Hematopoietic multipotent progenitor cell treated with erythropoietin and hydrocortisone succinate and interleukin-3 and kit ligand, for 8 days (in vitro differentiated cells): ENCODE data around the gene OR5A2.
"Not testable (repeated sequence)": the region's sequence is repeated elsewhere in the genome, so short reads cannot be mapped to it uniquely, and the experiment has no call there.

Experiments used
- DNase-seq: peaks from one replicate; pipeline ENCODE4 v3.0.0-alpha.2; 2015

OR5A2 gene, protein sequence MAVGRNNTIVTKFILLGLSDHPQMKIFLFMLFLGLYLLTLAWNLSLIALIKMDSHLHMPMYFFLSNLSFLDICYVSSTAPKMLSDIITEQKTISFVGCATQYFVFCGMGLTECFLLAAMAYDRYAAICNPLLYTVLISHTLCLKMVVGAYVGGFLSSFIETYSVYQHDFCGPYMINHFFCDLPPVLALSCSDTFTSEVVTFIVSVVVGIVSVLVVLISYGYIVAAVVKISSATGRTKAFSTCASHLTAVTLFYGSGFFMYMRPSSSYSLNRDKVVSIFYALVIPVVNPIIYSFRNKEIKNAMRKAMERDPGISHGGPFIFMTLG

GRCh38 chr11:59426361-59427067 is at the start of gene OR5A2:
Gene OR5A2 (minus strand): TSS chr11:59426413. CDS start chr11:59422953, 3,460 bp downstream.
- no peak for DNase-seq

- DNase-seq: no peak
Measured at GRCh38 chr11:59475176-59475575, 49.0 kb upstream of the OR5A2 start.

DNA sequence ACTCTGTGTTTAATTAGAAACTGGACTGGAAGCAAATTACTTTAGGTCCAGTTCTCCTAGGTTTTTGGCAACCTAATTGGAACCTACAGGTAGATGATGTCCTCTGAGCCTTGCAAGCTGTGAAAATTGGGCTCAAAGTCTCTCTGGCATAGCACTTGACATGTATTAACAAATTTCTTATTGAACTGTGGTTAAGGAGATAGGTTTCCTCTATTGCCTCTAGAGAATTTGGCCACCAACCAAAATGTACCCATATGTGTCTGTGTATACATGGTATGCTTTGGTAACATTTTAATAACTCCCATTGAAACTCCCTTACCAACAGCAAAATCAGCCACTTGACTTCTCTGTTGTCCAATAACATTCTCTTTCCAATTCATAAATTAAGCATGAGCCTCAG is 46.8 kb upstream of the OR5A2 start, which contains the start of gene OR4D10:
Gene OR4D10 (plus strand): TSS at position 301 of the 400 bp plus-strand sequence. CDS start 4,115 bp downstream, outside the sequence.
- no peak for DNase-seq

DNA sequence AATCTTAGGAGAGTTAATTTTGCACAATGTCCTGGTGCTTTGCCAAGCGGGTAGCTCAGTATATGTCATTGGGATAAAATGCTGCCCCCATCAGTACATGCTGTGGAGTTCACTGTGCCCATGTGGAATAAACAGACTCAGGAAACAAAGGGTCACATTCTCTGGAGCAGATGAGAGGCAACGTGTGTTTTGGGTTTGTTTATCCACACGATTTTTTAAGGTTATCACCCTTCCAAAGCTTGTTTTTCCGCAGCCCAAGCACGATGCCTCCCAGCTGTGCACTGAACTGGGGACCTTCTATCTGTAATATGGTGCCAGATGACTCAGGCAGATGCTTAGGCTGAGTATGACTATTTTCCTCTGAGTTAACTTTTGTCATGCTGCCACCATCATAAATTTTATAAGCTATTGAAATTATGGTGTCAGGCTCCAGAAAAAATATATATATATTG is 37.0 kb upstream of the OR5A2 start:
- no peak for DNase-seq

GRCh38 chr11:59459916-59460315 is 33.7 kb upstream of the OR5A2 start:
- DNase-seq: no peak

DNA sequence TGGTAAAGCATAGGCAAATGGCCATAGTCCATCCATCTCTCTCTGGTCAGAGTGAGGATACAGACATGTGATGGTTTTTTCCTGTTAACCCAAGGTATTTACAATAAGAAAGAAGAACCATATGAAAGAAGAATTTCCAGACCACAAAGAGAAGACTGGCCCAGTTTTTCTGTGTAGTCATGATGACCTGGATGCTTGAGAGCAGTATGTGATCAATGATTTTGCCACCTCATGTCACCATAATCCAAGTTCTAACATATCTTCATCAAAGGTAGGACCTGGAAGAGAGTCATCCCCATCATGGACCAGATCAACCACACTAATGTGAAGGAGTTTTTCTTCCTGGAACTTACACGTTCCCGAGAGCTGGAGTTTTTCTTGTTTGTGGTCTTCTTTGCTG is 30.4 kb upstream of the OR5A2 start, which contains the start of gene OR4D6:
Gene OR4D6 (plus strand): TSS at position 301 of the 400 bp plus-strand sequence. CDS start 0 bp downstream, at position 301.
- DNase-seq: no peak

DNA sequence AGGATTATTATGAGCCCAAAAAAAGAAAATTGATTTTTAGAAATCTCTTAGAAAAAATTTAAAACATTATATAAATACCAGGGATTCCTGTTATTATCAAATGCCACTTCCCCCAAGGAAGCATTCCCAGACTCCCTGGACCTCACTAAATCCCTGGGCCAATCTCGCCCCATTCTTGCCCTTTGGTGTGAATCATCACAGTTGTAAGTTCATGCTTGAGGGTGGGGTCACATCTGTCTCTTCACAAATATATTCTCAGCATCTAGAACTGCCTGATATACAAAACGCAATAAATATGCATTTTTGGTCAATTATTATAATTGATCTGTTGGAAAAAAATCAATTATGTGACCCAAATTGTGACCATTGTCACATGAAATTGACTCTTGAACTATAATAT is 22.3 kb upstream of the OR5A2 start:
- no peak for DNase-seq

DNA sequence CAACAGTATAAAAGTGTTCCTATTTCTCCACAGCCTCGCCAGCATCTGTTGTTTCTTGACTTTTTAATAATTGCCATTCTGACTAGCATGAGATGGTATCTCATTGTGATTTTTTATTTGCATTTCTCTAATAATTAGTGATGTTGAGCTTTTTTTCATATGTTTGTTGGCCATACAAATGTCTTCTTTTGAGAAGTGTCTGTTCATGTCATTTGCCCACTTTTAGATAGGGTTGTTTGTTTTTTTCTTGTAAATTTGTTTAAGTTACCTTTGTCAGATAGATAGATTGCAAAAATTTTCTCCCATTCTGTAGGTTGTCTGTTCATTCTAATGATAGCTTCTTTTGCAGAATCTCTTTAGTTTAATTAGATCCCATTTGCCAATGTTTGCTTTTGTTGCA is 19.4 kb upstream of the OR5A2 start:
- DNase-seq: not testable (repeated sequence)

- no peak for DNase-seq
Measured at GRCh38 chr11:59437770-59438169, 11.6 kb upstream of the OR5A2 start.

GRCh38 chr11:59436169-59436568 is 10.0 kb upstream of the OR5A2 start, which contains the start of gene OR5A1:
Gene OR5A1 (plus strand): TSS chr11:59436469. CDS start chr11:59443169, 6,700 bp downstream.
- no peak for DNase-seq

DNA sequence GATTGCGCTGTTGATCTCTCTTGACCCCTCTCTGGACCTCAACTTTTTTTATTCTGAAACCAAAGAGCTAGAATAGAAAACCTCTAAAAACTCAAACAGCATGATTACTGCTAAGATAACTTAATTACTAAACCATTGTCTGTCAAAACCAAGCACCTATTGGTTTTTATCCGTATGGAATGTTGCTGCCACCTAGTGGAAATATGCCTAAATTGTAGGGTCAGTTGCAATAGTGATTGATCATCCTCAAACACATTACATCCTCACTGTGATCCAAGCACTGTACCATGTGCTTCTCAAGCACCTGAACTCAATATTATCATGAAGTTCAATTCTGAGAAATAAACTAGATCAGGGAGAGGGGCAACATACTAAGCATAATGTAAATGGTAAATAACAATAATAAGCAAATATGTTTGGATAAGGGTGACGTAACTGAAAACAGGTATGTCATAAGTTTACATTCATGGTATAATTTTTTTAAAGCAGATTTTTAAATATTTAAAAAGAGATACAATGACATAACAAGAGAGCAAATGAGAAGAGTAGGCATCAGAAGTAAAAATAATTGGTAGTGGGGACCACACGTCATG is 3.8 kb upstream of the OR5A2 start:
- DNase-seq: peak; percentile 72

DNA sequence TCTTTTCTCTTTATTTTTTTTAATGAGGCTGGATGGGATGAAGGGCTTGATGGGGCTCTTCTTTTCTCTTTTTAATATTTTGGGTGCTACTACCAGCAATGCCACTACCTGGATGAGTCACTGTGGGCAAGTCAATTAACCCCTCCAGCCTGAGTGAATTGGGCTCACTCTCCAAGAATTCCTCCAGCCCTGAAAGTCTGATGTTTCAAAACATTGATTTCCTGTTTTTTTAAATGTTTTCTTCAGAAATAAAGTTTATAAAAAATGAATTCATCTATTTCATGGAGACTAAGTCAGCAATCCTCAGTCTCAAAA is 812 bp upstream of the OR5A2 start:
- no peak for DNase-seq

DNA sequence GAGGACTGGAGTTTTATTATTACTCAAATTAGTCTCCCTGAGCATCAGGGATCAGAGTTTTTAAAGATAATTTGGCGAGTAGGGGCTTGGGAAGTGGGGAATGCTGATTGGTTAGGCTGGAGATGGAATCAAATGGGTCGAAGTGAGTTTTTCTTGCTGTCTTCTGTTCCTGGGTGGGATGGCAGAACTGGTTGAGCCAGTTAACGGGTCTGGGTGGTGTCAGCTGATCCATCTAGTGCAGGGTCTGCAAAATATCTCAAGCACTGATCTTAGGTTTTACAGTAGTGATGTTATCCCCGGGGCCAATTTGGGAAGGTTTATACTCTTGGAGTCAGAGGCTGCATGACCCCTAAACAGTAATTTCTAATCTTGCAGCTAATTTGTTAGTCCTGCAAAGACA is 1.1 kb downstream of the OR5A2 start:
- no peak for DNase-seq

DNA sequence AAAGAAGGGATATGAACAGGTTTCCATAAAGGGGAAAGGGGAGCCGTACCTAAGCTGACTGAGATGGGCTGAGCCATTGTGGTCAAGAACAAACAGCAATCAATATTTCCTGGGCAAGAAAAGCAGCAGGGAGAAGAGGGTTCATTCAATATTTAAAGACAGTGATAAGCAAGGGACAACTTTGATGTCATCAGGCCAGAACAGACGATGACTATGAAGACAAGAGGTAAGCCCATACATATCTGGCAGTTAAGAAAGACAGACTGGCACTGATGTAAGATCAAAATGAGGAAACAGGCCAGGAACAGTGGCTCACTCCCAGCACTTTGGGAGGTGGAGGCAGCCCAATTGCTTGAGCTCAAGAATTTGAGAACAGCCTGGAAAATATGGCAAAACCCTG is 2.4 kb downstream of the OR5A2 start:
- DNase-seq: no peak

DNA sequence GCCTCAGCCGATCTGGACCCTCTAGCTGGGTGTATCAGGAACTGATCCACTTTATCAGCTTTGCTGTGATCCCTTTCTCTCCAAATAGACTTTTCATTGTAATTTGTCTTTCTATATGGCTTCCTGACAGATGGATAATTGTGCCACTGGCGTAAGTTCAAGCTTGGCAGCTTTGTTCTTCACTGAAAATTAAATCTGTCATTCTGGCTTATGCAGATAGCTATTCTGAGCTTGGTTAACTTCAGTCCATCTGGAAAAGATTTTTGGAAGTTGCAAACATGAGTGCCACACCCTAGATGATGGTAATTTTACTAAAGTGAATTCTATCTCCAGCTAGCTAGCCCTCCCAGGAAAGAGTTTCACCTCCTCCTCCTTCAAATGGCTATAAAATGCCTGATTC is 8.1 kb downstream of the OR5A2 start:
- no peak for DNase-seq

DNA sequence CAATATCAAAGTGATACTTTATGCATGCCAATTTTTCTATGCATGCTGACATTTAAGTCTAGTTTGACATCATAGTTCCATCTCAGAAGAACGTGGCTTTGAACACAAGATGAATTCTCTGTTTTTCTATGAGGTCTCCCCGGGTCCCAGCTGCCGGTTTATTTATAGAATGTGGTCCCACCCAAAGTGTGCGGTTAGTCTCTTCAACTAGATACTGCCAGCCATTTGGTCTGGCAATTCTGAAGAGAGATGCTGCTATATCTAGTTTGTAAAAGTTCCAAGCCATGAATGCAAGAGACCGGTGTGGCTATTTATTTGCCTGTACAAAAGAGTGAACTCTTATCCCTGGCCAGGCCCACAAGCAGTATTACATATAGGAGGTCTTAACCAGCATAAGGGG is 9.2 kb downstream of the OR5A2 start:
- DNase-seq: no peak

DNA sequence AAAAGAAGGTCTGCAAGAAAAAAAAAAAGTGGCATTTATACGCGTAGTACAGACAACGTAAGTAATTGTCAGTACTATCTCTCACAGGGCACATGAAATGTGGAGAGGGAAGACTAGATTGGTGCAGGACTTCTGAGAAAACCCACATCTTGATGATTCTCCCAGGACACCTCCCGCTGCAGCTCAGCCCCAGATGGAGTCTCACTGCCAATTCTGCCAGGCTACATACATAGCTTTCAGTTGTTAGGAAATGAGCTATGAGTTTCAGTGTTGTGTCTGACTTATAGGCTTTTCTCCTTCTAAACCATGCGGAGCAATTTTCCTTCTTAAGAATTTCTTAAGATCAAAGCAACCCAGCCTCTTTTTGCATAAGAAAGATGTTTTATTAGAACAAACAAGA is 9.6 kb downstream of the OR5A2 start:
- no peak for DNase-seq

DNA sequence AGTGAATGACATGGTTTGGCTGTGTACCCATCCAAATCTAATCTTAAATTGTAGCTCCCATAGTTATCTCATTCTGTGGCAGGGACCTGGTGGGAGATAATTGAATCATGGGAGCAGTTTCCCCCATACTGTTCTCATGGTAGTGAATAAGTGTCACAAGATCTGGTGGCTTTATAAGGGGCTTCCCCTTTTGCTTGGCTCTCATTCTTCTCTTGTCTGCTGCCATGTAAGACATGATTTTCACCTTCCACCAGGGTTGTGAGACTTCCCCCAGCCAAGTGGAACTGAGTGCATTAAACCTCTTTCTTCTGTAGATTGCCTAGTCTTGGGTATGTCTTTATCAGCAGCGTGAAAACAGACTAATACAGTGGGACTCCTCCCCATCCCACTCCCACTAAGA is 11.1 kb downstream of the OR5A2 start:
- no peak for DNase-seq

DNA sequence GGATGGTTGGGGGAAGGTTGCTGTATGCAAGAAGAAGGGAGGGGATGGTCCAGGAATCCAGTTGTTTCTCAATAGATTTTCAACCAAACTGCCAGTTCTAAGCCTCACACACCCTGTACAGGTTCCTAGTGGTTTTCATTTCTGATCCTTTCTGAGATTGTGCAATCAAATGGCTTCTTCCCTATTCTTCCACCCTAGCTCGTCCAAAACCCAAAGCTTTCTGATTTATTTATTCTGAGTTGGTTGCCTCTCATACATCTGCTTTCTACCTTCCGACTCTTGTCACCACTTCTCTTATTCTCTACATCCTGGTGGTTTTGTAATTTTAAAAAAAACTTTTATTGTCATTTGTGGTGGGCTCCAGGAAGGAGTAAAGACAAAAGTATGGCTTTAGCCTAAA is 12.6 kb downstream of the OR5A2 start:
- no peak for DNase-seq

DNA sequence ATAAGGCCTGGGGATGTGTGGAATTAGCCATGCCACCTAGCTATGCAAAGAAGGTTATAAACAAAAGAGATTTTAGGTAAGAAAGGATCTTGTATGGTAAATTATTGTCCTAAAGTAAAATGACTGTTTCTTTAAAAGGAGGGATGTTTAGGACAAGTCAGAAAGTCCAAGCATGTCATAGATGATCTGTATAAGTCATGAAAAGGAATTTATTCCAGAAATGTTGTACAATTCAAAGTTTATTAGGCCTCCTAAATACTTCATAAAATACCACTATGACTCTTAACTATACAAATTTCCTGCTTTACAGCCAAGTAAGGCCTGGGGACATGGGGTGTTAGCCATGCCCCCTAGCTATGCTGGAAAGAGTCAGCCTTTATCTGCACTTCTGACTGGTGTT is 22.7 kb downstream of the OR5A2 start:
- DNase-seq: no peak

- DNase-seq: no peak
Measured at GRCh38 chr11:59401262-59401552, 25.0 kb downstream of the OR5A2 start.

DNA sequence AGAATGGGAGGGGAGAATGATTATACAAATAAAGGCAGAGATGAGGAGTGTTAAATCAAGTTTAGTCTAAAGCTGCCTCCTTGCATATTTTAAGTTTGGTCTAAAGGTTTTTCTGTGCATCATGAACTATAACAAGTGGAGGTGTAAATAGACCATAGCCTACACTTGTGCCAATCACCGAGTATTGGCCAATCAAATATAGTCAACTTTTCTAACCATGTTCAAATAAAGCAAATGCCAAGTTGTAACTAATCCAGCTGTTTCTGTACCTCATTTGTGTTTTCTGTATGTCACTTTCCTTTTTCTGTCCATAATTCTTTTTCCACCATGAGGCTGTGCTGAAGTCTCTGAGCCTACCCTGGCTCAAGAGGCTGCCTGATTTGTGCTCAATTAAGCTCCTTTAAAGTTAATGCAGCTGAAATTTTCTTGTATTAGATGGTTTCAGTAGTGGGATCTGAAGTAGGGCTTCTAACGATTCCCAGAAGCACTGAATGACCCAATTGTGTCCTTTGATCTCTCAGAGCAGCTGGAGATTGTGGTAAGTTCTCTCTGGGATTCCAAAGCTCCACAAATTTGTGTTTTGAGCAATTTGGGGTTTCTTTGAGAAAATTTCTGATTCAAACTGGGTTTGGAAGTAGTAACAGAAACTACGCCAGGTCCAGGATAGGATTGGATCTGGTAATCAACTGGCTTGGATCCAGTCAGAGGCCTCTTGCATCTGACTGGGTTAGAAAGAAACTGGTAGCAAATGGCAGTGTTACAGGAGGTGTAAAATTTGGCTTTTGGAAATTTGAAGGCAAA is 25.6 kb downstream of the OR5A2 start:
- DNase-seq: no peak

GRCh38 chr11:59394186-59394585 is 32.0 kb downstream of the OR5A2 start:
- DNase-seq: no peak
